IPS-15b (cell line): ENCODE results near the gene ATRX.
"Not testable (repeated sequence)": the region's sequence is repeated elsewhere in the genome, so short reads cannot be mapped to it uniquely, and the experiment has no call there.

Experiments
- H3K27me3 ChIP-seq: one replicate; pipeline ENCODE4 v1.6.1; 2013; ENCODE audit warnings: low read length; ENCODE audit not compliant: control insufficient read depth, insufficient read depth
- H3K36me3 ChIP-seq: one replicate; pipeline ENCODE4 v1.6.1; 2013; ENCODE audit warnings: low read length; ENCODE audit not compliant: control insufficient read depth, insufficient read depth
- H3K4me1 ChIP-seq: one replicate; pipeline ENCODE4 v1.6.1; 2013; ENCODE audit warnings: mild to moderate bottlenecking, low read length; ENCODE audit not compliant: control insufficient read depth, insufficient read depth
- H3K4me3 ChIP-seq: one replicate; pipeline ENCODE4 v1.5.1; 2013; ENCODE audit warnings: low read depth, low read length
- H3K9ac ChIP-seq: one replicate; pipeline ENCODE4 v1.6.1; 2013; ENCODE audit warnings: low read depth, mild to moderate bottlenecking, low read length
- H3K9me3 ChIP-seq: one replicate; pipeline ENCODE4 v1.6.1; 2013; ENCODE audit warnings: mild to moderate bottlenecking, low read length; ENCODE audit not compliant: control insufficient read depth, insufficient read depth

ATRX gene

DNA sequence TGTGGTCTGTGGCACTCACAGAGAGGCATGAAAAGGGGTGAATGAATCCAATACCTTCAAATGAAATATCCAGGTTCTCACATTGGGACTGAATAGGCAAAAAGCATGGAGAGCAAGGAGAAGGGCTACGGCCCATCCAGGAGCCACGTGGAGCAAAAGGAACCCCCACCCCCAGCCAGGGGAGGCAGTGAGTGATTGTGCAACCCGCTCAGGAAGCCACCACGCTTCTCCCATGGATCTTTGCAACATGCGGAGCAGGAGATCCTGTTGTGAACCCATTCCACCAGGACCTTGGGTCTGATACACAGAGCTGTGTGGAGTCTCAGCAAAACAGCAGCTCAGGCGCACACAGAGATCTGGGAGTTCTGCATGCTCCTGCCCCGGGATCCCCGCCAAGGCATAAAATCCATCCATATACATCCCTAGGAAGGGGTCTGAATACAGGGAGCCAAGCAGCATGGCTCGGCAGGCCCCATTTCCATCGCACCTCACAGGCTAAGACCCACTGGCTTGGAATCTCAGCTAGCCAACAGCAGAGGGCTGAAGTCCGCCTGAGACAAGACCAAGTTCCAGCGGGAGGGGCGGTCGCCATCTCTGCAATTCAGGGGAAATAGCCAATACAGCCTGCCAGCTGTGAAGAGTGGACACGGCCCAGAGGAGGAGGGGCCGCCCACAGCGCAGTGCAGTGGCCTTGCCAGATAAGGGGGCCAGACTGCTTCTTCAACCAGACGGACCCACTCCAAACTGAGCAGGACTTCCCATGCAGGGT, 258.6 kb downstream of the ATRX start:
- H3K9ac ChIP-seq = no peak overlapping the region
- H3K4me3 ChIP-seq = no peak overlapping the region
- no peaks in the 10 kb centered on the region for H3K27me3 ChIP-seq
- H3K36me3 ChIP-seq = no peaks in the 10 kb centered on the region
- no peaks in the 10 kb centered on the region for H3K9me3 ChIP-seq
- peaks cover 4% of the 10 kb centered on the region for H3K4me1 ChIP-seq

DNA sequence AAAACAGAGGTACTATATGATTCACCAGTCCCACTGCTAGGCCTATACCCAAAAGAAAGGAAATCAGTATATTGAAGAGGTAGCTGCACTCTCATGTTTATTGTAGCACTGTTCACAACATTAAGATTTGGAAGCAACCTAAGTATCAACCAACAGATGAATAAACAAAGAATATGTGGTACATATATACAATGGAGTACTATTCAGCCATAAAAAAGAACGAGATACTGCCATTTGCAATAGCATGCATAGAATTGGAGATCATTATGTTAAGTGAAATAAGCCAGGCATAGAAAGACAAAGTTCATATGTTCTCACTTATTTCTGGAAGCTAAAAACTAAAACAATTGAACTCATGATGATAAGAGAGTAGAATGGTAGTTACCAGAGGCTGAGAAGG, 266.3 kb downstream of the ATRX start:
- H3K4me1 ChIP-seq = no peaks in the 10 kb centered on the region
- H3K4me3 ChIP-seq = no peak overlapping the region
- no peaks in the 10 kb centered on the region for H3K9me3 ChIP-seq
- H3K9ac ChIP-seq = no peak overlapping the region
- no peaks in the 10 kb centered on the region for H3K27me3 ChIP-seq
- peaks cover 5% of the 10 kb centered on the region for H3K36me3 ChIP-seq

DNA sequence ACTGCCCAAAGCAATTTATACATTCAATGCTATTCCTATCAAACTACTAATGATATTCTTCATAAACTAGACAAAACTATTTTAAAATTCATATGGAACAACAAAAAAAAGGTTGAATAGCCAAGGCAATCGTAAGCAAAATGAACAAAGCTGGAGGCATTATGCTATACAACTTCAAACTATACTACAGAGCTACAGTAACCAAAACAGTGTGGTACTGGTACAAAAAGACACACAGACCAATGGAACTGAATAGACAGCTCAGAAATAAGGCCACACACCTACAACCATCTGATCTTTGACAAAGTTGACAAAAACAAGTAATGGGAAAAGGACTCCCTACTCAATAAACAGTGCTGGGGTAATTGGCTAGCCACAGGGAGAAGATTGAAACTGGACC, 271.8 kb downstream of the ATRX start:
- Histone ChIP-seq H3K36me3 (peaks cover 5% of the 10 kb centered on the region), H3K9ac (no peak overlapping the region), H3K27me3 (no peaks in the 10 kb centered on the region), H3K9me3 (no peaks in the 10 kb centered on the region), H3K4me3 (no peak overlapping the region), H3K4me1 (no peaks in the 10 kb centered on the region)

DNA sequence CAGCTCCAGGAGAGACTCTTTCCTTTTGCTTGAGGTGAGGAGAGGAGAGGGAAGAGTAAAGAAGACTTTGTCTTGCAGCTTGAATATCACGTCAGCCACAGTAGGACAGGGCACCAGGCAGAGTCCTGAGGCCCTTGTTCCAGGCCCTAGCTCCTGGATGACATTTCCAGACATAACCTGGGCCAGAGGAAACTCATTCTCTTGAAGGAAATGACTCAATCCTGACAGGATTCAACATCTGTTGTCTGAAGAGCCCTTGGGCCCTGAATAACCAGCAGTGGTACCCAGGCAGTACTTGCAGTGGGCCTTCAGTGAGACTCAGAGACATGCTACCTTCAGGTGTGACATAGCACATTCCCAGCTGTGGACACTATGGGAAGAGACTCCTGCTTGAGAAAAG, 276.0 kb downstream of the ATRX start:
- Histone ChIP-seq H3K4me3 (no peak overlapping the region), H3K9me3 (no peaks in the 10 kb centered on the region), H3K27me3 (no peaks in the 10 kb centered on the region), H3K9ac (no peak overlapping the region), H3K4me1 (no peaks in the 10 kb centered on the region), H3K36me3 (peaks cover 2% of the 10 kb centered on the region)

DNA sequence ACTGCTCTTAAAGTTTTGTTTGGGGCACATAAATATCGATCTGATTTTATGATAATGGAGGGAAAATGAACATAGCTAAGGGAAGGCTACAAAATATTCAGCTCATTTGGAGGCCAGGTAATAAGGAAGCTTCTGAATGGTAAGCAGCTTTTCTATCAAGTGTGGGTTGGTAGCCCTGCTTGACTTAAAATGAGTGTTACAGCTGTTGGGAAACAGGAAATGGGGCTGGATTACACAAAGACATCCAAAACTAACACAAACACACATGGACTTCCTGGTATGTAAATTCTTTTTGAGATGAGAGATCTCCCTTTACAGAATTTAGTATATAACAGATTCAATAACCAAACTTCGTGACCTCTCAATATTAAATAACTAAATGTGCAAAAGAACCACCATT, 280.8 kb downstream of the ATRX start:
- Histone ChIP-seq H3K27me3 (no peaks in the 10 kb centered on the region), H3K4me1 (peaks cover 5% of the 10 kb centered on the region), H3K36me3 (no peaks in the 10 kb centered on the region), H3K9me3 (no peaks in the 10 kb centered on the region), H3K4me3 (no peak overlapping the region), H3K9ac (no peak overlapping the region)

DNA sequence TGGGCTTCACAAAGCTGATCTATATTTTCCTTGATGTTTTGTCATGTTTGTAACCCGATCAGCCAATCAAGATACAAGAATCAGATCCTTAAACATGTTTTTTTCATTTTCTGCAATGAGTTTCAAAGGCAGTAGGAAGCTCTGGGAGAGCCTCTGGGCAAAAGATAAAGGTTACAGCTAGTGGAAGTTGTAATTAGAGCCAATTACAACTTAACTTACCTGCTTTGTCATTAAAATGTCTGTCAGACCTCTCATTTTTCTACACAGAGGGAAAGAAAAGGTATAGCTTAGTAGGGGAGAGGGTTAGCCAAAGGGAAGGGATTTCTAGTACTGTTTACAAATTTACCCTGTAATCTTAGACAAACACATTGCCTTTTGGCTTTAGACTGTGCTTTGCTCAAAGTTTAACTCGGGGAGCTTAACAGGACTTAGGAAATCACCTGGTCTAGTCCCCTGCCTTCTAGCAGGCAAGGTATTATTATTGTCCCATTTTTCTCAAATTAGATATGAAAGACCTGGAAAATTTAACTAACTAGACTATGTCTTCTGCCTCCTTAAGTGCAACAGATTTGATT, 283.0 kb downstream of the ATRX start:
- Histone ChIP-seq H3K4me3 (no peak overlapping the region), H3K9me3 (no peaks in the 10 kb centered on the region), H3K9ac (no peak overlapping the region), H3K4me1 (peaks cover 5% of the 10 kb centered on the region), H3K36me3 (no peaks in the 10 kb centered on the region), H3K27me3 (no peaks in the 10 kb centered on the region)

DNA sequence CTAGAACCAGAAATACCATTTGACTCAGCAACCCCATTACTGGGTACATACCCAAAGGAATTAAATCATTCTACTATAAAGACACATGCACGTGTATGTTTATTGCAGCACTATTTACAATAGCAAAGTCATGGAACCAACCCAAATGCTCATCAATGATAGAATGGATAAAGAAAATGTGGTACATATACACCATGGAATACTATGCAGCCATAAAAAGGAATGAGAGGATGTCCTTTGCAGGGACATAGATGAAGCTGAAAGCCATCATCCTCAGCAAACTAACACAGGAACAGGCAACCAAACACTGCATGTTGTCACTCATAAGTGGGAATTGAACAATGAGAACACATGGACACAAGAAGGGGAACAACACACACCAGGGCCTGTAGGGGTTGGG, 285.9 kb downstream of the ATRX start:
- not testable (repeated sequence) for H3K4me1 ChIP-seq, H3K9me3 ChIP-seq, H3K9ac ChIP-seq, H3K27me3 ChIP-seq, H3K36me3 ChIP-seq, H3K4me3 ChIP-seq

DNA sequence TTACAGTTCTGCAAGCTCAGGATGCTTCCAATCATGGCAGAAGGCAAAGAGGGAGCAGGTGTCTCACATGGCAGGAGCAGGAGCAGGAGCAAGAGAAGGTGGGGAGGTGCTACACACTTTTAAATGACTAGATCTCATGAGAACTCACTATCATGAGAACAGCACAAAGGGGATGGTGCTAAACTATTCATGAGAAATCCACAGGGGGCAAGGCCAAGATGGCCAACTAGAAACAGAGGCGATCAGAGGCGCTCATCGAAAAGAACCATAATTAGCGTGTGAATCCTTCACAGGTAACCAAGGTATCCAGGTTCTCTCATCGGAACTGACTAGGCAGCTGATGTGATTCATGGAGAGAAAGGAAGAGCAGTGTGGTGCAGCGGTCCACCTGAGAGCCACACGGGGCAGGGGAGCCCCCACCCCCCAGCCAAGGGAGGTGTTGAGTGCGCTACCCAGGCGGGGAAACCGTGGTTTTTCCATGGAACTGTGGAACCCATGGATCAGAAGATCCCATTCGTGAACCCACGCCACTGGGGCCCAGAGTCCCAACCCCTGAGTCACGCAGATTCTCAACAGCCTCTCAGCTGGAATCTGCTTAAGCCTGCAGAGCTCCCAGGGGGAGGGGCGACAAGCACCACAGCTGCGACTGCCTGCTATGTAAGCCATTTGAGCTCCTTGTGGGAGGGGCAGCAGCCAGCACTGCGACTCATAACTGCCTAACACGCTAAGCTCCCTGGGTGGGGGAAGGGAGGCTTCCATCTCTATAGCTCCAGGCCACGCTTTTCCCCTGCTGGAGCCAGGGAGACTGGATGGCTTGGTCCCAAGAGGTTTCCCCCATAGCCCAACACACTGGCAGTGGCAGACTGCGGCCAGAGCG, 292.1 kb downstream of the ATRX start:
- Histone ChIP-seq H3K4me3 (peak overlapping the region; percentile 10), H3K27me3 (no peaks in the 10 kb centered on the region), H3K9me3 (no peaks in the 10 kb centered on the region), H3K36me3 (no peaks in the 10 kb centered on the region), H3K9ac (no peak overlapping the region), H3K4me1 (peaks cover 2% of the 10 kb centered on the region)

DNA sequence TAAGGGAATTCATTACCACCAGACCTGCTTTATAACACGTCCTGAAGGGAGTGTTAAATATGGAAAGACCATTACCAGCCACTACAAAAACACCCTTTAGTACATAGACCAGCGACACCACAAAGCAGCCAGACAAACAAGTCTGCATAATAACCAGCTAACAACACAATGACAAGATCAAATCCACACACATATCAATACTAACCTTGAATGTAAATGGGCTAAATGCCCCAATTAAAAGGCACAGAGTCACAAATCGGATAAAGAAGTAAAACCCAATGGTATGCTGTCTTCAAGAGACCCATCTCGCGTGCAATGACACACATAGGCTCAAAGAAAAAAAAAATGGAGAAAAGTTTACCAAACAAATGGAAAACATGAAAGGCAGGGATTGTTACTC, 302.0 kb downstream of the ATRX start:
- Histone ChIP-seq H3K27me3 (no peaks in the 10 kb centered on the region), H3K9me3 (peaks cover 3% of the 10 kb centered on the region), H3K36me3 (no peaks in the 10 kb centered on the region), H3K9ac (no peak overlapping the region), H3K4me1 (no peaks in the 10 kb centered on the region), H3K4me3 (no peak overlapping the region)

DNA sequence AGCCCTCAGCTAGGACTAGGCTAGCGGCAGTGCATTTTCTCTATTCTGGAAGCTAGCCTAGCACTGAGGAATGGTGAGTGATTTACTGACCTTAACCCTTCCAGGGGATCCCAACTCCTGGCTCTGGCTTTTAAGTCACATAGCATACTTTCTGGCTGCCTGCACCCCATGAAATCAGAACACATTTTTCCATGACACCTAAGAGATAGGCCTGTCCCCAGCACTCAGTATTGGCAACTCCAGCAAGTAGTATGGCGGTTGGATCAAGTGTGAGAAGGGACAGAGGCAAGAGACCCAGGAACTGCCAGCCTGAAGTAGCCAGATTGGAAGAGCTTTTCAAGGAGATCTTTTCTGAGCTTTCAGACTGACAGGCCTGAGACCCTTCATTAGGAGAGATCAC, 330.6 kb downstream of the ATRX start:
- H3K9me3 ChIP-seq = no peaks in the 10 kb centered on the region
- H3K4me3 ChIP-seq = no peak overlapping the region
- no peaks in the 10 kb centered on the region for H3K27me3 ChIP-seq
- no peaks in the 10 kb centered on the region for H3K4me1 ChIP-seq
- H3K9ac ChIP-seq = no peak overlapping the region
- no peaks in the 10 kb centered on the region for H3K36me3 ChIP-seq
